Panc1 (cell line): ENCODE results near the gene HPN. TPM values are rescaled to one million over a fixed set of nuclear protein-coding genes. Genes with fewer than 3 reads are reported as not detected.

Experiments used
- ATAC-seq: fragments of 200-7000 bp; cut with Tn5 transposase; 2 replicates; pipeline ENCODE4 v1.9.1; 2020; ENCODE audit warnings: mild to moderate bottlenecking, moderate library complexity
- BruUV-seq: library from RNA; stranded (reverse); fragments of 400-500 nt; replicated peaks from 2 replicates; lab custom pipeline; 2021; lab: Mats Ljungman, UMichigan
- CTCF ChIA-PET: fragments of 300-600 bp; sonication (Branson Sonifier 250); formaldehyde crosslinking; loops from one replicate; lab custom pipeline; 2022; ENCODE audit warnings: antibody characterized with exemption; lab: Charles Lee
- POLR2A ChIA-PET: fragments of 300-600 bp; sonication (Branson Sonifier 250); formaldehyde crosslinking; loops from one replicate; lab custom pipeline; 2022; ENCODE audit warnings: antibody characterized with exemption; lab: Charles Lee
- DNase-seq: peaks from one replicate; pipeline ENCODE4 v3.0.0-alpha.2; 2010; ENCODE audit warnings: low read depth, low spot score
- H3K27ac ChIP-seq: 2 replicates; pipeline ENCODE4 v1.5.1; 2011; ENCODE audit warnings: mild to moderate bottlenecking, low read length, inconsistent platforms
- H3K27me3 ChIP-seq: fragments of 200-500 bp; sonication (Bioruptor generic); 2 replicates; pipeline ENCODE4 v1.6.0; 2014; ENCODE audit warnings: low read length, inconsistent platforms; ENCODE audit not compliant: control insufficient read depth, insufficient read depth
- H3K36me3 ChIP-seq: fragments of 200-500 bp; sonication (Bioruptor generic); 2 replicates; pipeline ENCODE4 v1.5.1; 2014; ENCODE audit warnings: inconsistent platforms, mild to moderate bottlenecking, low read length, moderate library complexity; ENCODE audit not compliant: control insufficient read depth, insufficient read depth
- H3K4me1 ChIP-seq: 2 replicates; pipeline ENCODE4 v1.5.1; 2011; ENCODE audit warnings: inconsistent platforms, mild to moderate bottlenecking, low read length, moderate library complexity; ENCODE audit not compliant: control insufficient read depth, insufficient read depth
- H3K4me3 ChIP-seq, 2 experiments: 2 replicates each; pipeline ENCODE4 v1.5.1; 2011 to 2012; ENCODE audit warnings: low read depth in 2 of 2, low read length in 2 of 2, mild to moderate bottlenecking in 2 of 2, inconsistent platforms in 1 of 2, moderate library complexity in 1 of 2
- H3K9me3 ChIP-seq: fragments of 200-500 bp; sonication (Bioruptor generic); 2 replicates; pipeline ENCODE4 v1.5.1; 2014; ENCODE audit warnings: low read depth, mild to moderate bottlenecking, inconsistent platforms, low read length, moderate library complexity; ENCODE audit not compliant: control insufficient read depth, insufficient read depth
- CTCF ChIP-seq: fragments of 450-650 bp; IDR thresholded peaks from 2 replicates; pipeline ENCODE4 v1.5.1; 2017; ENCODE audit warnings: mild to moderate bottlenecking
- POLR2AphosphoS5 ChIP-seq: IDR thresholded peaks from 2 replicates; pipeline ENCODE4 v1.6.1; 2012; ENCODE audit warnings: mild to moderate bottlenecking, low read depth, low read length, moderate library complexity
- REST ChIP-seq, 2 experiments: IDR thresholded peaks; 2 replicates each; pipeline ENCODE4 v1.6.1; 2011 to 2012; ENCODE audit warnings: low read depth in 2 of 2, control low read depth in 1 of 2, low read length in 1 of 2, mild to moderate bottlenecking in 1 of 2, moderate library complexity in 1 of 2; ENCODE audit not compliant: insufficient read depth in 1 of 2
- SIN3A ChIP-seq: IDR thresholded peaks from 2 replicates; pipeline ENCODE4 v1.6.1; 2012; ENCODE audit warnings: low read depth, mild to moderate bottlenecking, low read length, moderate library complexity, borderline replicate concordance; ENCODE audit not compliant: insufficient read depth
- TCF7L2 ChIP-seq: IDR thresholded peaks from 2 replicates; pipeline ENCODE4 v1.6.1; 2011; ENCODE audit warnings: mild to moderate bottlenecking, low read depth, low read length, inconsistent platforms
- in situ Hi-C: cut with HindIII; loops from 2 replicates; pipeline ENCODE4 v1.10.0; 2016; ENCODE audit warnings: low sequenced_read_pairs, low pct_unique_long_range_greater_than_20kb
- intact Hi-C: fragments of 100-400 bp; cut with micrococcal nuclease; formaldehyde crosslinking; loops from one replicate; pipeline ENCODE4 v1.10.0; 2022; ENCODE audit not compliant: unreplicated experiment
- total RNA-seq: library from RNA; stranded (reverse); gene quantifications from one replicate; pipeline ENCODE4 v1.2.1, GENCODE V29; 2021; ENCODE audit not compliant: unreplicated experiment

The HPN gene
- total RNA-seq, 1 experiment from 2014 or later: 0.08 TPM

GRCh38 chr19:35044317-35045117 lies 3.0 kb downstream of the HPN start:
- H3K4me3 ChIP-seq: no peak overlapping the region
- H3K4me1 ChIP-seq: peaks cover 10% of the 10 kb centered on the region
- ChIA-PET CTCF (interaction anchor here (0.5 to 1.5 kb wide), 5 partner anchors 12 to 47 kb away, joined by 3 to 9 read pairs (median 6); no protein-coding TSS in a partner anchor), POLR2A (no interaction called here)
- BruUV-seq: no TSS peak
- TF ChIP-seq TCF7L2 (no peak), CTCF (peak; percentile 99), REST (IDR thresholded peaks at IDR 0.05; ENCODE audit: insufficient read depth in 1 of 2, low read depth in 2 of 2, low read length in 1 of 2) (no peak), POLR2AphosphoS5 (no peak), SIN3A (no peak)
- no peaks in the 10 kb centered on the region for H3K36me3 ChIP-seq
- in situ Hi-C loops: no loop called here
- ATAC-seq (0 out of 2 replicates have a peak, but pooled peaks have one; percentile 11), DNase-seq (peak; percentile 63)
- H3K27me3 ChIP-seq: no peaks in the 10 kb centered on the region
- H3K27ac ChIP-seq: no peak overlapping the region
- no peaks in the 10 kb centered on the region for H3K9me3 ChIP-seq
- intact Hi-C loops: loop anchor here (10.0 kb wide), 1 partner anchor 50 kb away; no protein-coding TSS in a partner anchor

- no TSS peak for BruUV-seq
- Histone ChIP-seq H3K27ac (no peak overlapping the region), H3K9me3 (no peaks in the 10 kb centered on the region), H3K36me3 (no peaks in the 10 kb centered on the region), H3K4me3 (no peak overlapping the region), H3K4me1 (peaks cover 6% of the 10 kb centered on the region), H3K27me3 (no peaks in the 10 kb centered on the region)
- CTCF ChIA-PET: interaction anchor here (0.5 to 0.6 kb wide), 2 partner anchors 7 to 14 kb away, joined by 3 to 6 read pairs; no protein-coding TSS in a partner anchor
- intact Hi-C loops: loop anchor here (10.0 kb wide), 1 partner anchor 49 kb away; no protein-coding TSS in a partner anchor
- in situ Hi-C loops: no loop called here
- ATAC-seq (peak; percentile 75), DNase-seq (no peak)
- POLR2A ChIA-PET: no interaction called here
- TF ChIP-seq TCF7L2 (no peak), CTCF (no peak; the same call in 1 of the 2 replicates), SIN3A (no peak), REST (IDR thresholded peaks at IDR 0.05; ENCODE audit: insufficient read depth in 1 of 2, low read depth in 2 of 2, low read length in 1 of 2) (no peak), POLR2AphosphoS5 (no peak)
These were observed 4.3 kb downstream of the HPN start for GRCh38 chr19:35045667-35046300.
